ENCODE data around the gene RAB37. TPM values are rescaled to one million over a fixed set of nuclear protein-coding genes. Genes with fewer than 3 reads are reported as not detected.

Gene RAB37, protein sequence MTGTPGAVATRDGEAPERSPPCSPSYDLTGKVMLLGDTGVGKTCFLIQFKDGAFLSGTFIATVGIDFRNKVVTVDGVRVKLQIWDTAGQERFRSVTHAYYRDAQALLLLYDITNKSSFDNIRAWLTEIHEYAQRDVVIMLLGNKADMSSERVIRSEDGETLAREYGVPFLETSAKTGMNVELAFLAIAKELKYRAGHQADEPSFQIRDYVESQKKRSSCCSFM
- total RNA-seq = 0.96 TPM

DNA sequence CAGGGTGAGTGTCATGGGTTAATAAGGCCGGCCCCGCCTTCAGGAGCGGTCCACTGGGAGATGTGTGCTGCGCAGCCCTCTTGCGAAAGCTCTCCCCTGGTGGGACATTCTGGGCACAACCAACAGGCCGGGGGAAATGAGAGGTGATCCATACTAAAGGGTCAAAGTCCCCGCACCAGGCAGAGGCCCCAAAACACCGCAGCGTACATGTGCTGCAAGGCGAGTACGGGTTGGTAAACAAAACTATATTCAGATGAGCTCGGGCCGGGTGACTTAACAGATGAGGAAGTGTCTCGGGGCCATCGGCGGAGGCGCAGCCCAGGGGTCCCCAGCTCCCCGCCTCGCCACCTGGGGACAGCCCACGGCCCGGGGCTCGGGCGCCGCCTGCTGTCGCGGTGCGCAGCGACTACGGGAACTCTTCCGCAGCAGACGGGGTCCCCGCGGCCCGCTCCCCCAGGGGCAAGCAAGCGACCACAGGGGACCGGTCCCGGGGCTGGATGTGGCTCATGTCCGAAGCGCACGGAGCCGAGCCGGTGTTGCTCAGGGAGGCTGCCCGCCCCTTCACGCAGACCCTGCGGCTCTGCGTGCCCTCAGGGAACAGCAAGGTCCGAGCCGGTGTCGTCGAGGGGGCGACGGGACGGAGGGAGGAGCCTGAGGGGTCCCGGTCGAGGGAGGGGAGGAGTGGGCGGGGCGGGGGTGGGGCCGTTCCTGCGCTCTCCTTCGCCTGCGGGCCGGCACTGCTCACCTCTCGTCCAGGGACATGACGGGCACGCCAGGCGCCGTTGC, at the start of gene RAB37:
Gene RAB37, plus strand, starts transcription at position 744 of the 786 bp plus-strand sequence. Its CDS starts 17 bp downstream, at position 761.
- peak; percentile 45 for ATAC-seq

DNA sequence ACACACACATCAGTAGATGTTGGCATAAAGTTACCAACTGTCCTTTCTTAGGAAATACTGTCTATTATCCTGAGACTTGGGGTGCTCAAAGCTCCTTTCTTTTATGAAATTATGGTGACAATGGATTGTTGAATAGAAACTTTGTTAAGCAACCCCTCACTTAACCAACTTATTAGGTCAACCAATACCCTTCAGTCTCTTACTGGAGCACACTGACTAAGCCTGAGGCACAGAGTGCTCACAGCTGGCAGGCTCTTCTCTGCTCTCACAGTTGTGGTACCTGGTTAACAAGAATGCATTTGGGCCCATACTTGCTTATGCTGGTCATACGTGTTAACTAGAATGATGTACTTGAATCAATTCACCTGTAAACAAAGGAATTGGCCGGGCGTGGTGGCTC, 49.2 kb upstream of the RAB37 start:
- no peak for ATAC-seq

DNA sequence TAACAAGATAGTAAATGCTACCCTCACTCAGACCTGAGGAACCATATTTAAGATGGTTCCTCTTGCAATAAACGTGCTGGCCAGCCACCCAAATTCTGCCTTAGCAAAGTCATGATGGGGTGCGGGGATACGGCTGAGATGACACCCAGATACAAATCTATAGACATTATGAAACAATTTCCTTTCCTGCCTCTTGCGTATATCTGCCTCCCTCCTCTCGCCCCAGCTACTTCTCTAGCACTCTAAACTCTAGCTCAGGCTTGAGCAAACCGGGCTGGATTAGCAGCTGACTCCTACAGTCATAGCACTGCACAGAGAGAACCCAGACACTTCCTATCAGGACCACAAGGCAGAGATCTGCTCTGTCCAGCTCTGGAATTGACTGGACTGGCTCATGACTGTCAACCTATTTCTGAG, 46.6 kb upstream of the RAB37 start:
- peak; percentile 37 for ATAC-seq

DNA sequence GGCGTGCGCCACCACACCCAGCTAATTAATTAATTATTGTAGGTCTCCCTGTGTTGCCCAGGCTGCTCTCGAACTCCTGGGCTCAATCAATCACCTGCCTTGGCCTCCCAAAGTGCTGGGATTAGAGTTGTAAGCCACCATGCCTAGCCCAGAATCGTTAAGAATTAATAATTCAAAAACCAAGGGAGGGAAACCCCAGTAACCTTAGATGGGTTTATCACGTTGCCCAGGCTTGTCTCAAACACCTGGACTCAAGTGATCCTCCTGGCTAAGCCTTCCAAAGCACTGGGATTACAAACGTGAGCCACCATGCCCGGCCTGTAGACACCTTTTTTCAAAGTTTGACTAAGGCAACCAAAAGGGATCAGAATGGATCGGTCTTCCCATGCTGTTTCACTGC, 45.9 kb upstream of the RAB37 start:
- ATAC-seq = no peak

DNA sequence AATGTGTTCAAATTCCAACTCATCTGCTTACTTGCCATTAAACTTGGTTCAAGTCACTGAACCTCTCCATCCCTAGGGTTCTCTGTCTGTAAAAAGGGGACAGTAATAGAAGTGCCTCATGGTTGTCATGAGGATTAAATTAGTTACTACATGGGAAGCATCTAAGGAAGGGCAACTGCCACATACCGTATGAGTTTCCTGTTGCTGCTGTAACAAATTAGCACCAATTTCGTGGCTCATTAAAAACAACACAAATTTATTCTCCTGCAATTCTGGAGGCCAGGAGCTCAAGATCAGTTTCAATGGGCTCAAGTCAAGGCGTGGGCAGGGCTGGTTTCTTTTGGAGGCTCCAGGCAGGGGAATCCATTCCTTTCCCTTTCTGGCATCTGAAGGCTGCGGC, 43.0 kb upstream of the RAB37 start:
- ATAC-seq = no peak

DNA sequence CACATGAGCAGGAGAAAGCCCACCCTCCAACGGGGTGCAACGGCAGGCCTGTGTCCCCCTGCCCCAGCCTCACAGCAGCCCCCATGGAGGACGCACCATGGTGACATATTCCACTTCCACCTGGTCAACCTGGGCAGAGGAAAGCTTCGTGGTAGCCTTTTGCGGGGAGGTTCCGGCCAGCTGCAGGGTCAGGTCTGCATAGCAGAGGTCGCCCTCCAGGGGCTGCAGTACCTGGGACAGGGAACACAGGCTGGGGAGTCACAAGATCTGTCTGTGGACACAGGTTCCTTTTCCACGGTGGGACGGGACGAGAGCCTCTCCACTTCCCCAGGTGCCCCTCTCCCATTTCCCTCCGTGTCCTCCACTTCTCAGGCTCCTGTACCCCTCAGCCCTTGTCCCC, 41.4 kb upstream of the RAB37 start:
- no peak for ATAC-seq

DNA sequence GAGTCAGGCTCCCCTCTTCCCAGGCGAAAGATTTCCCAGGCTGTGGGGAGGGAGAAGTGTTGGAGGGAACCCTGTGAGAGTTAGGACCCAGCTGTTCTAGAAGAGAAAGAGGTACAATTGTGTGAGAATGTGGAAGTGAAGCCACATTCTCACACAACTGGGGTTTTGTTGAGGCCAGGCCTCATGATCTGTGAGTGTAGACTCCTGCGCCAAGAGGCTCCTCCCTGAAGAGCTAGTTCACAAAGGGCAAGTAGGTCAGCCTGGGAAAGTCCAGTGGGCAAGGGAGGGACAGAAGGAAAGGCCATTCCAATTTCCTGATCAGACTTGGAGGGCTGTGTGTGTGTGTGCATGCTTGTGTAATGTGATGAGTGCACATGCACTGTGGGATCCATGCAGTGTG, 39.5 kb upstream of the RAB37 start:
- ATAC-seq = no peak

DNA sequence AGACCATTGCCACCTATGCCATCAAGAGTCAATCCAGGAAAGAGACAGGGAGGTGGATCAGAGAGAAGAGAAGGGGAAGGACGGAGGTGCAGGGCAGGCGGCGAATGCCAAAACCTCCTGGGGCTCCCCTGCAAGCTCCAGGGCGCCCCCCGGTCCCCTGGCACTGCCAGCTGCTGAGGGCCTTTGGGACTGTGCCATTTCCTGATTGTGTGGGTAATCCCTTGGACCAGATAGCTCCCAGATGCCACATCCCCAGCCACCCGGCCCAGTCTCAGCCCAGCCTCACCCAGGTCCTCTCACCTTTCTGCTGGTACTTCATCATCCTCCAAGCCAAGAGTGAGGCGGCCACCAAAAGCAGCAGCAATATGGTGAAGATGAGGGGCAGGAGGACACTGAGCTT, 39.0 kb upstream of the RAB37 start:
- no peak for ATAC-seq

DNA sequence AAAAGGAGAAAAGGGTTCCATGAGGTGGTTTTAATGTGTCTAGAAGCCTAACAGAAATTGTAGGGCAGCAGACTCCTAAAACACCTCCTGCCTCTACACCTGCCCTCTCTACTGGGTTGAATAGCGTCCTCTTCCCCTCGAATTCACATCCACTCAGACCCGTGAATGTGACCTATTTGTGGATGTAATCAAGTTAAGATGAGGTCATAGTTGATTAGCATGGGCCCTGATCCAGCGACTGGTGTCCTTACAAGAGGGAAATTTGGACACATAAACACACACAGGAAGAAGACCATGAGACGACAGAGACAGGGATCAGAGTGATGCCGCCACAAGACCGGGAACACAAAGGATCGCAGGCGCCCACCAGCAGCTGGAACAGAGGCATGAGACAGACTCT, 37.8 kb upstream of the RAB37 start:
- ATAC-seq = no peak

DNA sequence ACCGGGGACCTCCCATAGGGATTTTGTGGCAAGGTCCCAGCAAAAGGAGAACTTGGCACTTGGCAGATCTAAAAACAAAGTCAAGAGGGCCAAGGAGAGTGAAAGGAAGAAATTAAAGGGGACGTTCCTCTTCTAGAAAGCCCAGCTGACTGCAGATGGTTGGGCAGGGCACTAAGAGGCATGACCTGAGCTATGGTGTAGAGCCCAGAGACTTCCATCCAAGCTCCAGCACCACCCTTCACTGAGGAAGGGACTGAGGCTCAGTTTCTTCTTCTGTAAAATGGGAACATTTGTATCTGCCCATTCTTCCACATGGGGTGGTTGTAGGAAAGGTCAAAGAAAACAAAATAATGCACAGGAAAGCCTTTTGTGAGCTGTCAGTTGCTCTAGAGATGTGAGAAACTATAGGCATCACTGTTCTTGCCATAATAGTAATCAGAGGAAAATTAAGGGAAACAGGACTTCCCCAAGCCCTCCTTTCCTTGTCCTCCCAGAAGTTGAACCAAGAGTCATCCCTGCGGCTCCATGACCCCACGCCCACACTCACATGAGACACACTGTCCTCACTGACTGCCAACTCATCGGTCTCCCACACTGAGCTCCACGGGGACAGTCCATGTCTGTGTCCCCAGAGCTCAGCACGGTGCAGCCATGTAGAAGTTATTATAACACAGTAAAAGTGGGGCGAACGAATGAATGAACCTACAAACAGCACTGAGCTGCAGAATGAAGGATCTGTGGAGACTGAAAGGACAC, 34.8 kb upstream of the RAB37 start:
- ATAC-seq = no peak

DNA sequence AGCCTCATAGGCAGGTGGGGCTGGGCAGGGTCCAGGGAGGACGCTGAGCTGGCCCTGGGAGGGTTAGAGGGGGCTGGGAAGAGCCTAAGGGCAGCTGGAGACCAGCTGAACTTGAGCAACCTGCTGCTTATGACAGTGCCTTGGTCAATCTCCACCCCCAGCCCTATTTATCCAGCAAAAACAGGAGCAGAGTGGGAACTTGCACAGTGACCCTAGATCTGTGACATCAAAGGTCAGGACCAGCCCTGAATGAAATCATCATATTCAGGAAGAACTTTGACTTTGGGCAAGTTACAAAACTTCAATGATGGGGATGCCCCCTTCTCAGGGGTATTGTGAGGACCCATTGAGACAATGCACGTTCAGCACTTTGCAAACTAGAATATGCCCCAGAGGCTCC, 33.7 kb upstream of the RAB37 start:
- ATAC-seq = no peak

DNA sequence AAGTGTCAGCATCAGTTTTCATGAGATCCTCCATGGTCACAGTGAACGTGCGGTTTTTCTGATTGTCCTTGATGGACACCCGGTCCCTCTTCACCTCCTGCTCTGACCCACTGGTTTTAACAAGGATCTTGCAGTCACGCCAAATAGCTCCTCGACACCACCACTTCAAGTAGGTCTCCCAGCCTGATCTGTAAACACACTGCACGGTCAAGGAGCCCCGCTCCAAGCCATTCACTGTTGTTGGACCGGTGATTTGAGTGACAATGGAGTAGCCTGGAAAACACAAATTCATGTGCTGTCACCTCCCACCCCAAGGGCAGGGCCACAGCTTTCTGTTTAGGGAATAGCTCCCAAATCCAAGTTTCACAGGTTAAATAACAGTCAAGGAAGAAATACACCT, 32.5 kb upstream of the RAB37 start:
- ATAC-seq = no peak

DNA sequence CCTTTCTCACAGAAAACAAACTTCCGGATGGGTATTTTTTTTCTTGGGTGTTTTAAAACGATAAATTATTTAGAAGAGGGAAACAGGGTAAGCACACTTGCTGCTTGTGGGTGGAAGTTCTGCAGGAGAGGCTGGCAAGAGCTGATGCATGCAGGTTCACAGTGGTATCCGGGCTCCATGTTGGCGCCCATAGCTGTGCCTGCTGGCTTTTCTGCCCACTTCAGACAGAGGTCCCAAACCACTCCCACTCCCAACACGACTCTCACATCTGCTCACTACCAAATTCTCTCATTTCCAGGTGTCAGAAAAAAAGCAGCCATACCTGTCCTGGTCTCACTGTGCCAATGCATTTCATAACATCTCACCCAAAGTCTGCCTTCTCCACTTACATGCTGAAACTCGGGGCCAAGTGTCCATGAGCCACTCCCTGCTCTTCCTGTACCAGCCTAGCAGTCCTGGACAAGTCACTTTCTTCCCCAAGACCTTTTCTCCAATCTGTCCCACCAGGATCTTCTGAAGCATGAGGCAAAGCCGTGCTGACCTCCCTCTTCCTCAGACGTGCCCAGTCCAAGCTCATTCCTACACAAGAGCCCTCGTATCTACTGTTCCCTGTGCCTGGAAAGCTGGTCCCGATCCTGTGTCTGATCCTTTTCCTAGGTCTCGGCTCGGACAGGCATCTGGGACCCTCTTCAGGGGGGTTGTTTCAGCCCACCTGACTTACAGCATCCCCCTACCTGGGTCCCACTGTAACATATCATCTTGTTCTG, 25.8 kb upstream of the RAB37 start:
- ATAC-seq = no peak

DNA sequence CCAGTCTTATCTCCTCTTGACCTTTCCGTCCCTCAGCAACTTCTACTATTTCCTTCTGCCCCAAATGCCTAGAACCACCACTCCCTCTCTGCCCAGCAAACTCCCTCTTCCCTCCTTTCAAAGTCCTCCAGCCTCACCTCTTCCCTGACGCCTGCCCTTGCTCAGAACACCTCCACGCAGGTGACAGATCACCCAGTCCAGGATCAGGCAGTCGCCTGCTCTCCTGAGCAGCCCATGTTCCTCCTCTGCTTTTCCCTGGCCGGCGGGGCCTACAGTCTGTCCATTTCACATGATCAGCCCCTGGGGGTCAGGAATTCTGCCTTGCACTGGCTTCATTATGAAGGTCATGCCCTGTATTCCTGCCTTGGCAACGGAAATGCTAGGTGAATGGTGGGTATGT, 24.8 kb upstream of the RAB37 start:
- no peak for ATAC-seq

DNA sequence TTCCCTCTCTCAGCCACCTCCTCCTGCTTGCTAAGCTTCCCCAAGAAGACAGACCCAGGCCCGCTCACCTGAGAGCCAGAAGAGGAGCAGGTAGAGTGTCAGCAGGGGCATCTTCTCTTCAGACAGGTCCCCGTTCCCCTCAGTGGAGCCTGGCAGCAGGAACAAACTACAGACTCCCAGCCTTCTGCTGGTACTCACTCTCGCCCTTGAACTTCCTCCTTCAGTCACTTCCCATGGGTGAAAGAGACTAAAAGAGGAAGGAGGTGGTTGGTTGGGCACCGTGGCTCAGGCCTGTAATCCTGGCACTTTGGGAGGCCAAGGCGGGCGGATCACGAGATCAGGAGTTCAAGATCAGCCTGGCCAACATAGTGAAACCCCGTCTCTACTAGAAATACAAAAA, 24.3 kb upstream of the RAB37 start, which contains the start of gene CD300LF:
Gene CD300LF, minus strand, starts transcription at position 168 of the 400 bp plus-strand sequence. Its CDS starts 57 bp downstream, at position 111.
- peak; percentile 20 for ATAC-seq

DNA sequence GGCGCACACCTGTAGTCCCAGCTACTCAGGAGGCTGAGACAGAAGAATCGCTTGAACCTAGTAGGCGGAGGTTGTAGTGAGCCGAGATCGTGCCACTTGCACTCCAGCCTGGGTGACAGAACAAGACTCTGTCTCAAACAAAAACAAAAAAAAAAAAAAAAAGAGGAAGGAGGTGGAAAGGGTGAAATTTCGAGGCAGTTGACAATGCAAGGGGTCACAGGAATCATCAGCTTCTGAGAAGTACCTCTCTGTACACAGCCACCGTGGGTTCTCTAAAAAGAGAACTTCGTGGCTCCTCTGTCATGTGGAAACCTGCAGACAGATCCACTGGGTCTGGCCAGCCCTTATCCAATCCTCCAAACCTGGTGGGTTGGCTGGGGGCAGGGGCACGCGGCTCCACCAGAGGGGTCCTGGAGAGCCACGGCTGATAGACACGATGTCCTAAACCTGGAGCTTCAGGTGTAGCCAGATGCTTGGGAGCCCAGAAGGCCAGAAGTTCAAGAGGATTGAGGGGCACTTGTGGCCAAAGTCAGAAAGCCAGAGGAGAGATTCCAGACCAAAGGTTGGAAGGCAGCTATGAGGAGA, 23.8 kb upstream of the RAB37 start:
- no peak for ATAC-seq

DNA sequence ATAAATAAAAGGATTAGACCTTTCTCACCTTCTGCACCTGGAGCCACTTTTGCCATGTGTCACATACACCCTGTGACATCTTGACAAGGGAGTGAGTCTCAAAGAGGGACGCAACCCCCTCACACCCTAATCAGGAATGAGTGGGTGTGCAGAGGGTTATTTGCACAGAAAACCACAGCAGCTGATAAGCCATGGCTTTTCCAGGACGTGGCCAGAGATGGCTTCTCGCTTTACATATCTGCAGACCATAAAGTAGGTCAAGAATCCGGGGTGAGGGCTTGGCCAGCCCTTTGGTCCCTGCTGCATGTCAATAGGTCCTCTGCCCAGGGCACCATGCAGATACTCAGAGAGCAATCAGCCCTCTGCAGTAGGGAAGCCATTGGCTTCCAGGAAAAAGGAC, 21.9 kb upstream of the RAB37 start:
- no peak for ATAC-seq

DNA sequence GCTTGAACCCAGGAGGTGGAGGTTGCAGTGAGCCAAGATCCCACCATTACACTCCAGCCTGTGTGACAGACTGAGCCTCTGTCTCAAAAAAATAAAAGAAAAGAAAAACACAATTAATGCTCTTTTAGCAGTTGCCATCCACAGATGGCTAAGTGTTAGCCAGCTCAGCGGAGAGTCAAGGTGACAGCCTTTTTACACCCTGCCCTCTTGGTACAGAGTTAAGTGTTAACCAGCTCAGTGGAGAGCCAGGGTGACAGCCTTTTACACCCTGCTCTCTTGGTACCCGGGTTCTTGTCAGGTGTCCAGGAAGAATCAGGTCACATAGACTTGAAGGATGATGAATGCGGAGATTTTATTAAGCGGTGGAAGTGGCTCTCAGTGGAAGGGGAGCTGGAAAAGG, 16.6 kb upstream of the RAB37 start:
- no peak for ATAC-seq

DNA sequence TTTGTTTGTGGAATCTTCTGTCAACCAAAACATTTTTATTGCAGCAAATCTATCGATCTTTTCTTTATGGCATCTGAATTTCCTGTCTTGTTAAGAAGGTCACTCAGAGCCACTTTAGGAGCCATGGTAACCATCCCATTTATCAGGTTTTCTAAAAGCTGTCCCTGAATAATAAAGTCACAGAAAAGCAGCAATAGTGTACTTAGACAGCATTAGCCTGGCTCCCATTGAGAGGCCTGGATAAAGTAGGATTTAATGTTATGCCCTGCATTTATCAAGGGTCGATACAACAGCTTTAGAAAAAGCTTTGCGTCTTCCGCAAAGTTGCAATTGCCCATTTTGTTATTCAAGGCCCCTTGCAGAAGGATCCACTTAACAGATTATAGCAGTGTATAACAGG, 14.3 kb upstream of the RAB37 start:
- ATAC-seq = no peak

DNA sequence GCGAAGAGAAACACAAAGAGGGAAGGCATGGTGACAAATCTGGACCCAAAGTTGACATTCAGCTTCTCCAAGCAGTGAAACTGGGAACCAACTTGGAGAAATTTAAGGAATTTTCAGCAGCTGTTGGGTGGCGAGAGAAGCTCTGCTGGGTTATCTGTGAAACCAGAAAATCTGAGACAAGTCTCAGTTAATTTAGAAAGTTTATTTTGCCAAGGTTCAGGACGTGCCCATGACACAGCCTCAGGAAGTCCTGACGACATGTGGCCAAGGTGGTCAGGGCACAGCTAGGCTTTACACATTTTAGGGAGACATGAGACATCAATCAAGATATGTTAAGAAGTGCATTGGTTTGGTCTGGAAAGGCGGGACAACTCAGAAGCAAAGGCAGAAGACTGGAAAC, 13.2 kb upstream of the RAB37 start:
- ATAC-seq = no peak

DNA sequence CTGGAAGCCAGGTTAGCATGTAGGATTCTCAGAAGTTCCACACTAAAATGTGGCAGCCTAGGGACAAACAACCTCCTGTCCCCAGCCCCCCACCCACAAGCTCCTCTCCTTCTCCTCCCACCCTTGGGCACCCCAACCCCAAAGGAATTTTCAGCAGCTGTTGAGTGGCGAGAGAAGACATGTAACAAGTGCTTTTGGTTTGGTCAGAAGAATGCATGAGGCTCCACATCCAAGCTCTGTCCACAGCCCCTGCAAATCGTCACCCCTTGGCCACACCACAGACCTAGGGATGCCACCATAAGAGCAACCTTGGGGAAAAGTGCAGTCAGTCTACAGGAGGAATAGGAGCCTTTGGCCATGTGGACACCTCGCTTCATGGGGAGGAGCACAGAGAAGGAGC, 11.9 kb upstream of the RAB37 start:
- ATAC-seq = no peak

DNA sequence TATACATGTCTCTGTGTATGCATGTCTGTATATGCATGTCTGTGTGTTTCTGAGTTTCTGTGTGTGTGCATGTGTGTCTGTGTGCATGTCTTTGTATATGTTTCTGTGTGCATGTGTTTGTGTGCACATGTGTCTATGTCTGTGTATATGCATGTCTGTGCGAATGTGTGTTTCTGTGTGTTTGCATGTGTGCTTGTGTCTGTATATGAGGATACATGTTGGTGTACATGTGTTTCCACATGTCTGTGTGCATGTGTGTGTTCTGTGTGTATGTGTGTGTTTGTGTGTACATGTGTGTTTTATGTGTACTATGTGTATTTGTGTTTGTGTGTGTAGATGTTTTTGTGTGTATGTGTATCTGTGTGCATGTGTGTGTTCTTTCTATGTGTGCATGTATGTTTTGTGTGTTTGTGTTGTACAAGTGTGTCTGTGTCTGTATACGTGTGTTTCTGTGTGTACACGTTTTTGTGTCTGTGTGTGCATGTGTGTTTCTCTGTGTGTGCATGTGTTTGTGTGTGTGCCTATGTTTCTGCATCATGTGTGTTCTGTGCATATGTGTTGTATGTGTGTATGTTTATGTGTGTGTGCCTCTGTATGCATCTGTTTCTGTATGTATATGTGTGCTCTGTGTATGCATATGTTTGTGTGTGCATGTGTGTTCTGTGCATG, 8.9 kb upstream of the RAB37 start:
- no peak for ATAC-seq
